Measurements from ENCODE around the gene FTH1.

DNA sequence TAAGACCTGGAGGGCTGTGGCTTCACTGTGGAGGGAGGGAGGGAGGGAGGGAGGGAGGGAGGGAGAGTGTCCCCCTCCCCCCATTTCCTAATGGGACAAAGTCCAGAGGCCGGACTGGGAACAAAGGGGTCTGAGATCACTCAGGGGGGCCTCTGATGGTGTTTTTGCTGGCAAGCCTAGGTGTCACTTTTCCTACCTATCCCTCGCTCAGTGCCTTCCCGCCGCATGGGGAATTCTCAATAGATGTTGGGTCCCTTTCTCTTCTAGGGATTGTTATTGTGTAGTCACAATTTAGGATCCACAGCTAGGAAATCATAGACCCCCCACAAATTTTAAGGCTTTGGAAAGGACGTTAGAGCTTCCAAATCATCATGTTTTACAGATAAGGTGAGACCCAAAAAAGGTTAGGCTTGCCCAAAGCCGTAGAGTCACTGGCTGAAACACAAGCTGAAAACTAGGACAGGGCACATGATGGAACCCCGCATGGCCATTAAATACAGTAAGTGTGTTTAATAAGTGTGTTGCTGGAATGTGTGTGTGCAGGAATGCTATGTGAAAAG is 4.8 kb upstream of the FTH1 start:
- TF ChIP-seq, protein P1, sequence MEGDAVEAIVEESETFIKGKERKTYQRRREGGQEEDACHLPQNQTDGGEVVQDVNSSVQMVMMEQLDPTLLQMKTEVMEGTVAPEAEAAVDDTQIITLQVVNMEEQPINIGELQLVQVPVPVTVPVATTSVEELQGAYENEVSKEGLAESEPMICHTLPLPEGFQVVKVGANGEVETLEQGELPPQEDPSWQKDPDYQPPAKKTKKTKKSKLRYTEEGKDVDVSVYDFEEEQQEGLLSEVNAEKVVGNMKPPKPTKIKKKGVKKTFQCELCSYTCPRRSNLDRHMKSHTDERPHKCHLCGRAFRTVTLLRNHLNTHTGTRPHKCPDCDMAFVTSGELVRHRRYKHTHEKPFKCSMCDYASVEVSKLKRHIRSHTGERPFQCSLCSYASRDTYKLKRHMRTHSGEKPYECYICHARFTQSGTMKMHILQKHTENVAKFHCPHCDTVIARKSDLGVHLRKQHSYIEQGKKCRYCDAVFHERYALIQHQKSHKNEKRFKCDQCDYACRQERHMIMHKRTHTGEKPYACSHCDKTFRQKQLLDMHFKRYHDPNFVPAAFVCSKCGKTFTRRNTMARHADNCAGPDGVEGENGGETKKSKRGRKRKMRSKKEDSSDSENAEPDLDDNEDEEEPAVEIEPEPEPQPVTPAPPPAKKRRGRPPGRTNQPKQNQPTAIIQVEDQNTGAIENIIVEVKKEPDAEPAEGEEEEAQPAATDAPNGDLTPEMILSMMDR (IDR thresholded peaks at IDR 0.05; ENCODE audit: low read depth, low read length, poor library complexity, severe bottlenecking) = no peak
- no peak for TF ChIP-seq EZH2phosphoT487 (IDR thresholded peaks at IDR 0.05; ENCODE audit: borderline replicate concordance, low read length)

All from DOHH2 (cell line).